ENCODE data around the gene CCR4. TPM values are rescaled to one million over a fixed set of nuclear protein-coding genes. Genes with fewer than 3 reads are reported as not detected.
"Not testable (repeated sequence)": the region's sequence is repeated elsewhere in the genome, so short reads cannot be mapped to it uniquely, and the experiment has no call there.

The CCR4 gene
- total and polyA plus RNA-seq, 4 donors = 0.42 to 0.54 TPM; not detected in 2

DNA sequence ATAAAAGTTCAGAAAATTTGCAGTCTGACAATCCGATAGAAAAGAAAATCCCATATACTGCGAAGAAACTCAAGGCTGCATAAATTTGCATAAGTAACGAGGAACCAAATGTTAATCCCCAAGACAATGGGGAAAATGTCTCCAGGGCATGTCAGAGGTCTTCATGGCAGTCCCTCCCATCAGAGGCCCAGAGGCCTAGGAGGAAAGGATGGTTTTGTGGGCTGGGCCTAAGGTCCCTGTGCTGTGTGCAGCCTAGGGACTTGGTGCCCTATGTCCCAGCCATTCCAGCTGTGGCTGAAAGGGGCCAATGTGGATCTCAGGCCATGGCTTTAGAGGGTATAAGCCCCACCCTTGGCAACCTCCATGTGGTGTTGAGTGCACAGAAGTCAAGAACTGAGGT, 21.3 kb upstream of the CCR4 start:
- Histone ChIP-seq H3K9me3 (ENCODE audit: control insufficient read depth, low read length) (no peaks in the 10 kb centered on the region), H3K27me3 (ENCODE audit: control insufficient read depth in 1 of 2, insufficient read depth in 2 of 2, low read length in 1 of 2) (no peaks in the 10 kb centered on the region), H3K4me1 (ENCODE audit: control insufficient read depth in 1 of 2, insufficient read depth in 2 of 2, low read length in 2 of 2) (no peaks in the 10 kb centered on the region), H3K27ac (ENCODE audit: low read depth in 1 of 2, low read length in 2 of 2) (no peak overlapping the region), H3K36me3 (ENCODE audit: control insufficient read depth in 1 of 2, insufficient read depth in 2 of 2, low read length in 1 of 2) (no peaks in the 10 kb centered on the region), H3K4me3 (ENCODE audit: low read length in 2 of 2) (no peak overlapping the region)
- ATAC-seq (ENCODE audit: low FRiP score) (no peak), DNase-seq (no peak)
- intact Hi-C loops (cut with DNase I) = loop anchor here in 1 of 2 donors (10.0 kb wide), 1 partner anchor 195 kb away; no protein-coding TSS in a partner anchor
- 95 to 97% methylated on average over 3 of the region's 3 CpGs for WGBS, 2 donors

DNA sequence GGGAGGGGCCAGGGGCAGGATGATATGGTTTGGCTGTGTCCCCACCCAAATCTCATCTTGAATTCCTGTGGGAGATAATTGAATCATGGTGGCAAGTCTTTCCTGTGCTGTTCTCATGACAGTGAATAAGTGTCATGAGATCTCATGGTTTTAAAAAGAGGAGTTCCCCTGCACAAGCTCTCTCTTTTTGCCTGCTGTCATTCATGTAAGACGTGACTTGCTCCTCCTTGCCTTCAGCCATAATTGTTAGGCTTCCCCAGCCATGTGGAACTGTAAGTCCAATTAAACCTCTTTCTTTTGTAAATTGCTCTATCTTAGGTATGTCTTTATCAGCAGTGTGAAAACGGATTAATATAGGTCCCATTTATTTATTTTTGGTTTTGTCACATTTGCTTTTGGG, 20.2 kb upstream of the CCR4 start:
- not testable (repeated sequence) for H3K27me3 ChIP-seq (ENCODE audit: control insufficient read depth in 1 of 2, insufficient read depth in 2 of 2, low read length in 1 of 2); DNase-seq; ATAC-seq (ENCODE audit: low FRiP score); H3K4me1 ChIP-seq (ENCODE audit: control insufficient read depth in 1 of 2, insufficient read depth in 2 of 2, low read length in 2 of 2); H3K36me3 ChIP-seq (ENCODE audit: control insufficient read depth in 1 of 2, insufficient read depth in 2 of 2, low read length in 1 of 2); H3K4me3 ChIP-seq (ENCODE audit: low read length in 2 of 2); H3K27ac ChIP-seq (ENCODE audit: low read depth in 1 of 2, low read length in 2 of 2); H3K9me3 ChIP-seq (ENCODE audit: control insufficient read depth, low read length)
- WGBS, 2 donors = 41 to 71% methylated on average over 2 of the region's 2 CpGs
- intact Hi-C loops (cut with DNase I) = loop anchor here in 1 of 2 donors (10.0 kb wide), 1 partner anchor 196 kb away; no protein-coding TSS in a partner anchor

DNA sequence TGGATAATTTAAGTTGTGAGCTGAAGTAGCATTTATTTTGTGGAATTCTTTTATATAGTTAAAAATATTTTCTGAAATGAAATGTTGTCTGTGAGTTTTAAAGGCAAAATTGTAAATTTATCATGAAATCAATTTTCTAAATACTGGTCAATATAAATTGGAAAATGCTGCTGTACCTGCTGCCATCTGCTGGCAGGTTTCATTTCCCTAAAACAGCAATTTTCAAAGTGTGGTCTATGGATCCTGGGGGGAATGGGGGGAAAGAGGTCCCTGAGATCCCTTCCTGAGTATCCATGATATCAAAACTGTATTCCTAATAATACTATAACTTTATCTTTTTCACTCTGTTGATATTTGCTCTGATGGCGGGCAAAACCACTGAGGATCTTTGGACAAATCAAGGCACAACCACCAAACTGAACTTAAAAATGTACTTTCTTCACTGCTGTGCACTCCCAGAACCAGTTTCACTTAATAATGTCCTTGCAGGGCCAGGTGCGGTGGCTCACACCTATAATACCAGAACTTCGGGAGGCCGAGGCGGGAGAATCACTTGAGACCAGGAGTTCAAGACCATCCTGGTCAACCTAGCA, 17.2 kb upstream of the CCR4 start:
- Histone ChIP-seq H3K4me3 (ENCODE audit: low read length in 2 of 2) (no peak overlapping the region), H3K27ac (ENCODE audit: low read depth in 1 of 2, low read length in 2 of 2) (no peak overlapping the region), H3K4me1 (ENCODE audit: control insufficient read depth in 1 of 2, insufficient read depth in 2 of 2, low read length in 2 of 2) (no peaks in the 10 kb centered on the region), H3K27me3 (ENCODE audit: control insufficient read depth in 1 of 2, insufficient read depth in 2 of 2, low read length in 1 of 2) (no peaks in the 10 kb centered on the region), H3K36me3 (ENCODE audit: control insufficient read depth in 1 of 2, insufficient read depth in 2 of 2, low read length in 1 of 2) (no peaks in the 10 kb centered on the region), H3K9me3 (ENCODE audit: control insufficient read depth, low read length) (no peaks in the 10 kb centered on the region)
- intact Hi-C loops (cut with DNase I) = loop anchor here in 1 of 2 donors (10.0 kb wide), 1 partner anchor 199 kb away; no protein-coding TSS in a partner anchor
- no peak for DNase-seq
- 79 to 86% methylated on average over 5 of the region's 5 CpGs for WGBS, 2 donors
- no peak for ATAC-seq (ENCODE audit: low FRiP score)

DNA sequence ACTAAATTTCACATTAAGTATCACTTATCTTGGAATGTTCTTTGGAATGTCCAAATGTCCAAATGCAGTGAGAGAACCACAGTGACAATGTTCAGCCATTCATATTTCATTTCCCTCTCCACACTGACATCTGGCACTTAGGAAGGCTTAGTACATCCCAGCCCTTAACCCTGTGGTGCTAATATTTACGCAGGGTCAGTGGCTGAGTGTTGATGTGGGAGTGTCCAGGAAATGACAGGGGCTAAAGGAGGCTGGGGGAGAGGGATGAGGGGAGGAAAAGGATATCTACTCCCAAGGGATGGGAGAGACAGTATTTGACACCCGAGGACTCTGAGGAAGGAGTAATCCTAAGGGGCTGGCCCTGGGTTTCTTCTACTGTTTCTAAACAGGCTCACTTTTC, 14.1 kb upstream of the CCR4 start:
- ATAC-seq (ENCODE audit: low FRiP score) = no peak
- WGBS, 2 donors = 35 to 41% methylated on average over 2 of the region's 2 CpGs
- no peaks in the 10 kb centered on the region for H3K36me3 ChIP-seq (ENCODE audit: control insufficient read depth in 1 of 2, insufficient read depth in 2 of 2, low read length in 1 of 2)
- intact Hi-C loops (cut with DNase I) = loop anchor here in 1 of 2 donors (10.0 kb wide), 1 partner anchor 203 kb away; no protein-coding TSS in a partner anchor
- H3K4me1 ChIP-seq (ENCODE audit: control insufficient read depth in 1 of 2, insufficient read depth in 2 of 2, low read length in 2 of 2) = no peaks in the 10 kb centered on the region
- DNase-seq = no peak
- no peak overlapping the region for H3K27ac ChIP-seq (ENCODE audit: low read depth in 1 of 2, low read length in 2 of 2)
- no peaks in the 10 kb centered on the region for H3K27me3 ChIP-seq (ENCODE audit: control insufficient read depth in 1 of 2, insufficient read depth in 2 of 2, low read length in 1 of 2)
- H3K4me3 ChIP-seq (ENCODE audit: low read length in 2 of 2) = no peak overlapping the region
- H3K9me3 ChIP-seq (ENCODE audit: control insufficient read depth, low read length) = no peaks in the 10 kb centered on the region

DNA sequence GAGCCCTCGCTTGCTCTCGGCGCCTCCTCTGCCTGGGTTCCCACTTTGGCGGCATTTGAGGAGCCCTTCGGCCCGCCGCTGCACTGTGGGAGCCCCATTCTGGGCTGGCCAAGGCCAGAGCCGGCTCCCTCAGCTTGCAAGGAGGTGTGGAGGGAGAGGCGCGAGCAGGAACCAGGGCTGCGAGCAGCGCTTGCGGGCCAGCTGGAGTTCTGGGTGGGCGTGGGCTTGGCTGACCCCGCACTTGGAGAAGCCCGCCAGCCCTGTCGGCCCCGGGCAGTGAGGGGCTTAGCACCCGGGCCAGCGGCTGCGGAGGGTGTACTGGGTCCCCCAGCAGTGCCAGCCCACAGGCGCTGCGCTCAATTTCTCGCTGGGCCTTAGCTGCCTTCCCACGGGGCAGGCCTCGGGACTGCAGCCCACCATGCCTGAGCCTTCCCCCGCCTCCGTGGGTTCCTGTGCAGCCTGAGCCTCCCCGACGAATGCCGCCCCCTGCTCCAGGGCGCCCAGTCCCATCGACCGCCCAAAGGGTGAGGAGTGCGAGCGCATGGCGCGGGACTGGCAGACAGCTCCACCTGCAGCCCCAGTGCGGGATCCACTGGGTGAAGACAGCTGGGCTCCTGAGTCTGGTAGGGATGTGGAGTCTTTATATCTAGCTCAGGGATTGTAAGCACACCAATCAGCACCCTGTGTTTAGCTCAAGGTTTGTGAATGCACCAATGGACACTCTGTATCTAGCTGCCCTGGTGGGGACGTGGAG, 11.7 kb upstream of the CCR4 start:
- not testable (repeated sequence) for H3K9me3 ChIP-seq (ENCODE audit: control insufficient read depth, low read length); H3K36me3 ChIP-seq (ENCODE audit: control insufficient read depth in 1 of 2, insufficient read depth in 2 of 2, low read length in 1 of 2); H3K27ac ChIP-seq (ENCODE audit: low read depth in 1 of 2, low read length in 2 of 2); H3K4me3 ChIP-seq (ENCODE audit: low read length in 2 of 2); H3K4me1 ChIP-seq (ENCODE audit: control insufficient read depth in 1 of 2, insufficient read depth in 2 of 2, low read length in 2 of 2); ATAC-seq (ENCODE audit: low FRiP score); H3K27me3 ChIP-seq (ENCODE audit: control insufficient read depth in 1 of 2, insufficient read depth in 2 of 2, low read length in 1 of 2); DNase-seq
- intact Hi-C loops (cut with DNase I) = loop anchor here in 1 of 2 donors (10.0 kb wide), 2 partner anchors 135 to 205 kb away; no protein-coding TSS in a partner anchor
- 89 to 92% methylated on average over 37 to 40 of the region's 40 CpGs for WGBS, 2 donors

DNA sequence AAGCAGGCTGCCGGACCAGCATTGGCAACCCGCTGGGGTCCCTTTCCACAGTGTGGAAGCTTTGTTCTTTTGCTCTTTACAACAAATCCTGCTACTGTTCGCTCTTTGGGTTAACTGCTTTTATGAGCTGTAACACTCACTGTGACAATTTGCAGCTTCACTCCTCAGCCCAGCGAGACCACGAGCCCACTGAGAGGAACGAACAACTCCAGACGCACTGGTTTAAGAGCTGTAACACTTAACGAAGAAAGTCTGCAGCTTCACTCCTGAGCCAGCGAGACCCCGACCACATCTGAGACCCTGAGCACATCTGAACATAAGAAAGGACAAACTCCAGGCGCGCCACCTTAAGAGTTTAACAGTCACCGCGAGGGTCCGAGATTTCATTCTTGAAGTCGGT, 10.7 kb upstream of the CCR4 start:
- no peak for DNase-seq

DNA sequence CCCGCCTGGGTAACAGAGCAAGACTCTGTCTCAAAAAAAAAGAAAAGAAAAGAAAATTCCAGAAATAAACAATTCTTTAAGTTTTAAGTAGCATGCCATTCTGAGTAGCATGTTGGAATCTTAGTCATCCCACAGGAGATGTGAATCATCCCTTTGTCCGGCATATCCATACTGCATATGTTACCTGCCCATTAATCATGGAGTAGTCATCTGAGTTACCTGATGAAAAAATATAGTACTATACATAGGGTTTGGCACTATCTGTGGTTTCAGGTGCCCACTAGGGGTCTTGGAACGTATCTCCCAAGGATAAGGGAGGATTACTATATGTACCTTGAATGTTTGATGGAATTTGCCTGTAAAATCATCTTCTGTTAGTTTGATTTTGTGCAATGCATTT, 6.3 kb upstream of the CCR4 start:
- Histone ChIP-seq H3K36me3 (ENCODE audit: control insufficient read depth in 1 of 2, insufficient read depth in 2 of 2, low read length in 1 of 2) (no peaks in the 10 kb centered on the region), H3K9me3 (ENCODE audit: control insufficient read depth, low read length) (no peaks in the 10 kb centered on the region), H3K27ac (ENCODE audit: low read depth in 1 of 2, low read length in 2 of 2) (no peak overlapping the region), H3K4me1 (ENCODE audit: control insufficient read depth in 1 of 2, insufficient read depth in 2 of 2, low read length in 2 of 2) (no peaks in the 10 kb centered on the region), H3K4me3 (ENCODE audit: low read length in 2 of 2) (no peak overlapping the region), H3K27me3 (ENCODE audit: control insufficient read depth in 1 of 2, insufficient read depth in 2 of 2, low read length in 1 of 2) (no peaks in the 10 kb centered on the region)
- ATAC-seq (ENCODE audit: low FRiP score) (no peak), DNase-seq (no peak)
- intact Hi-C loops (cut with DNase I) = loop anchor here (5.0 to 10.0 kb wide), 2 partner anchors 130 to 427 kb away; no protein-coding TSS in a partner anchor
- WGBS, 2 donors = 62 to 76% methylated on average over 3 of the region's 3 CpGs

More for the DNA sequence above, 10.7 kb upstream of the CCR4 start:
- Histone ChIP-seq H3K9me3 (ENCODE audit: control insufficient read depth, low read length) (no peaks in the 10 kb centered on the region), H3K4me3 (ENCODE audit: low read length in 2 of 2) (no peak overlapping the region), H3K27ac (ENCODE audit: low read depth in 1 of 2, low read length in 2 of 2) (no peak overlapping the region), H3K27me3 (ENCODE audit: control insufficient read depth in 1 of 2, insufficient read depth in 2 of 2, low read length in 1 of 2) (no peaks in the 10 kb centered on the region), H3K4me1 (ENCODE audit: control insufficient read depth in 1 of 2, insufficient read depth in 2 of 2, low read length in 2 of 2) (no peaks in the 10 kb centered on the region), H3K36me3 (ENCODE audit: control insufficient read depth in 1 of 2, insufficient read depth in 2 of 2, low read length in 1 of 2) (no peaks in the 10 kb centered on the region)
- 89 to 91% methylated on average over 16 of the region's 16 CpGs for WGBS, 2 donors
- intact Hi-C loops (cut with DNase I) = loop anchor here in 1 of 2 donors (10.0 kb wide), 1 partner anchor 134 kb away; no protein-coding TSS in a partner anchor
- ATAC-seq (ENCODE audit: low FRiP score) = no peak

DNA sequence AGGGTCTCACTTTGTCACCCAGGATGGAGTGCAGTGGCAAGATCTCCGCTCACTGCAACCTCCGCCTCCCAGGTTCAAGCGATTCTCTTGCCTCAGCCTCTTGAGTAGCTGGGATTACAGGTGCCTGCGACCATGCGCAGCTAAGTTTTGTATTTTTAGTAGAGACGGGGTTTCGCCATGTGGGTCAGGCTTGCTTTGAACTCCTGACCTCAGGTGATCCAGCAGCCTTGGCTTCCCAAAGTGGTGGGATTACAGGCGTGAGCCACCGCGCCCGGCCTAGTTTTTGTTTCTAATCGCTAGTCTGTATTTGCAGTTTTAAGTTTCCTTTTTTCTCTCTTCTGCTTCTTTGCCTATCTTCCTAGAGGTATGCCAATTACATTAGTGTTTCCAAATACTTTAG, 5.8 kb upstream of the CCR4 start:
- not testable (repeated sequence) for DNase-seq; ATAC-seq (ENCODE audit: low FRiP score); H3K4me1 ChIP-seq (ENCODE audit: control insufficient read depth in 1 of 2, insufficient read depth in 2 of 2, low read length in 2 of 2); H3K27ac ChIP-seq (ENCODE audit: low read depth in 1 of 2, low read length in 2 of 2); H3K4me3 ChIP-seq (ENCODE audit: low read length in 2 of 2); H3K9me3 ChIP-seq (ENCODE audit: control insufficient read depth, low read length); H3K27me3 ChIP-seq (ENCODE audit: control insufficient read depth in 1 of 2, insufficient read depth in 2 of 2, low read length in 1 of 2); H3K36me3 ChIP-seq (ENCODE audit: control insufficient read depth in 1 of 2, insufficient read depth in 2 of 2, low read length in 1 of 2)
- intact Hi-C loops (cut with DNase I) = loop anchor here (5.0 to 10.0 kb wide), 2 partner anchors 129 to 427 kb away; no protein-coding TSS in a partner anchor
- 94% methylated on average over 12 of the region's 12 CpGs for WGBS, 2 donors

Data from aorta (tissue), 5 donors.